ENCODE data around the gene USP7. TPM values are rescaled to one million over a fixed set of nuclear protein-coding genes. Genes with fewer than 3 reads are reported as not detected.

The USP7 gene
- total RNA-seq, 2 donors from 2014 or later: 42.2 to 57.4 TPM

DNA sequence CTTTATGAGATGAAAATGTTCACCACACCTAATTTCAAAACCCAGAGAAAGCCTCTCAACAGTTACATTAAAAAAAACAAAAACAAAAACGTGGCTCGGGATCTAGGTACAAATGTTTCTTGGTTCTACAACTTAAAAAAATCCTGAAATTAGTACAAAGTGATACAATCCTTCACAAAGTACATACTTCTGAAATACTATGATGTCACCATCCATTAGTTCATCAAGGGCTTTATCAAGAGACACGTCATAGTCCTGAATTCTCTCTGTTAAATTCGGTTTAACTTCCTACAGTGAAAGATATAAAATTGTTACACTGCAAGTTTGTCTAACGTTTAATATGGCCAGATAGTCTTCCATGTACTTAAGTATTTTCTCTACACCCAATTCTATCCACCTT is 63.4 kb downstream of the USP7 start:
- H3K9me3 ChIP-seq: no peaks in the 10 kb centered on the region
- no peak overlapping the region for H3K4me3 ChIP-seq
- peaks cover 97% of the 10 kb centered on the region for H3K36me3 ChIP-seq
- H3K27ac ChIP-seq: no peak overlapping the region
- H3K27me3 ChIP-seq: no peaks in the 10 kb centered on the region
- TF ChIP-seq, protein P1, sequence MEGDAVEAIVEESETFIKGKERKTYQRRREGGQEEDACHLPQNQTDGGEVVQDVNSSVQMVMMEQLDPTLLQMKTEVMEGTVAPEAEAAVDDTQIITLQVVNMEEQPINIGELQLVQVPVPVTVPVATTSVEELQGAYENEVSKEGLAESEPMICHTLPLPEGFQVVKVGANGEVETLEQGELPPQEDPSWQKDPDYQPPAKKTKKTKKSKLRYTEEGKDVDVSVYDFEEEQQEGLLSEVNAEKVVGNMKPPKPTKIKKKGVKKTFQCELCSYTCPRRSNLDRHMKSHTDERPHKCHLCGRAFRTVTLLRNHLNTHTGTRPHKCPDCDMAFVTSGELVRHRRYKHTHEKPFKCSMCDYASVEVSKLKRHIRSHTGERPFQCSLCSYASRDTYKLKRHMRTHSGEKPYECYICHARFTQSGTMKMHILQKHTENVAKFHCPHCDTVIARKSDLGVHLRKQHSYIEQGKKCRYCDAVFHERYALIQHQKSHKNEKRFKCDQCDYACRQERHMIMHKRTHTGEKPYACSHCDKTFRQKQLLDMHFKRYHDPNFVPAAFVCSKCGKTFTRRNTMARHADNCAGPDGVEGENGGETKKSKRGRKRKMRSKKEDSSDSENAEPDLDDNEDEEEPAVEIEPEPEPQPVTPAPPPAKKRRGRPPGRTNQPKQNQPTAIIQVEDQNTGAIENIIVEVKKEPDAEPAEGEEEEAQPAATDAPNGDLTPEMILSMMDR (IDR thresholded peaks at IDR 0.05): no peak
- no peak for DNase-seq (ENCODE audit: low spot score)
- H3K4me1 ChIP-seq: no peaks in the 10 kb centered on the region

GRCh38 chr16:8899709-8900317 is 63.9 kb downstream of the USP7 start:
- TF ChIP-seq, protein P1 (IDR thresholded peaks at IDR 0.05): no peak
- H3K4me1 ChIP-seq: no peaks in the 10 kb centered on the region
- H3K27ac ChIP-seq: no peak overlapping the region
- no peak for DNase-seq (ENCODE audit: low spot score)
- no peak overlapping the region for H3K4me3 ChIP-seq
- peaks cover 97% of the 10 kb centered on the region for H3K36me3 ChIP-seq
- no peaks in the 10 kb centered on the region for H3K9me3 ChIP-seq
- no peaks in the 10 kb centered on the region for H3K27me3 ChIP-seq

- no peaks in the 10 kb centered on the region for H3K9me3 ChIP-seq
- no peak overlapping the region for H3K4me3 ChIP-seq
- no peaks in the 10 kb centered on the region for H3K4me1 ChIP-seq
- peaks cover 97% of the 10 kb centered on the region for H3K36me3 ChIP-seq
- no peak for DNase-seq (ENCODE audit: low spot score)
- no peaks in the 10 kb centered on the region for H3K27me3 ChIP-seq
- no peak overlapping the region for H3K27ac ChIP-seq
- TF ChIP-seq, protein P1 (IDR thresholded peaks at IDR 0.05): no peak
Observed at GRCh38 chr16:8898660-8899318, 64.9 kb downstream of the USP7 start.

DNA sequence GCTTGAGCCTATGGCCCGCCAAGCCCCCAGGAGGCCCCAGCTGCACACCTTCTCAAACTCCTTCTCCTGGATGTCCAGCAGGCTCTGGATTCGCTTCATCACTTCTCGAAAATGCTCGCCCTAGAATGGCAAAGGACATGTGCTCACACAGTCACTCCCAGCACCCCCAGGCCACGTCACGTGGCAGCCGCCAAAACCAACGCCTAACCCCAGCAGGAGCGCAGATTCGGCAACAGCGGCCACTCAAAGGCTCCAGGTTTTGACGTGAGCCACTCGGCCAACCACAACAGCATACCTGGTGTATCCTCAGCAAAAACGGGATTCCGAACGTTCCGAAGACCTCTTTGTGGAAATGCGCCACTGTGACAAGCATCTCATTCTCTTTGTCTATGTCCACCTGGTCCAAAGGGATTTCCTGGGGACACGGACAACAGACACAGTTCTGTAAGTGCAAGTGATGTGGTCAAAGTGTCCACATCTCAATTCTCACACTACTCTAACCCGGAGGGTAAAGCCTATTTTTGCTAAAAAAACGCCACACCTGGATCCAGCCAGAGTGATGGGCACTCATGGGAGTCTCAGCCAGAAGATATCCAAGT is 68.9 kb downstream of the USP7 start:
- no peaks in the 10 kb centered on the region for H3K4me1 ChIP-seq
- DNase-seq (ENCODE audit: low spot score): no peak
- H3K27me3 ChIP-seq: no peaks in the 10 kb centered on the region
- TF ChIP-seq, protein P1 (IDR thresholded peaks at IDR 0.05): no peak
- H3K9me3 ChIP-seq: no peaks in the 10 kb centered on the region
- no peak overlapping the region for H3K4me3 ChIP-seq
- H3K36me3 ChIP-seq: peaks cover 91% of the 10 kb centered on the region
- H3K27ac ChIP-seq: no peak overlapping the region

GRCh38 chr16:8893976-8894690 is 69.6 kb downstream of the USP7 start:
- no peak for DNase-seq (ENCODE audit: low spot score)
- H3K27me3 ChIP-seq: no peaks in the 10 kb centered on the region
- H3K9me3 ChIP-seq: no peaks in the 10 kb centered on the region
- H3K27ac ChIP-seq: no peak overlapping the region
- no peaks in the 10 kb centered on the region for H3K4me1 ChIP-seq
- TF ChIP-seq, protein P1 (IDR thresholded peaks at IDR 0.05): no peak
- H3K4me3 ChIP-seq: no peak overlapping the region
- H3K36me3 ChIP-seq: peaks cover 84% of the 10 kb centered on the region
